Epithelial cell of proximal tubule (primary cell): ENCODE measurements around the gene RAPGEF1. TPM values are rescaled to one million over a fixed set of nuclear protein-coding genes. Genes with fewer than 3 reads are reported as not detected.

Source experiments
- DNase-seq: peaks from one replicate; pipeline ENCODE4 v3.0.0-alpha.2; 2011; ENCODE audit warnings: low read depth
- H3K4me3 ChIP-seq: 2 replicates; pipeline ENCODE4 v1.5.1; 2011; ENCODE audit warnings: low read depth, mild to moderate bottlenecking, low read length
- CTCF ChIP-seq: conservative IDR thresholded peaks from 2 replicates; pipeline ENCODE4 v1.5.1; 2012; ENCODE audit warnings: low read depth, mild to moderate bottlenecking, low read length
- total RNA-seq: library from RNA; depleted of rRNA; stranded (reverse); fragments of >200 nt; gene quantifications from 2 replicates; pipeline ENCODE4 v1.2.3, GENCODE V29; 2015

RAPGEF1 gene
- total RNA-seq, 1 donor from 2014 or later = 34.8 TPM

- no peak overlapping the region for H3K4me3 ChIP-seq
- no peak for TF ChIP-seq CTCF
- DNase-seq = no peak
Observed at GRCh38 chr9:131627648-131628458, 112.0 kb downstream of the RAPGEF1 start.

- no peak for TF ChIP-seq CTCF
- no peak overlapping the region for H3K4me3 ChIP-seq
- no peak for DNase-seq
Observed at GRCh38 chr9:131627326-131627647, 112.6 kb downstream of the RAPGEF1 start.

GRCh38 chr9:131625790-131626670 lies 113.8 kb downstream of the RAPGEF1 start:
- H3K4me3 ChIP-seq = no peak overlapping the region
- no peak for TF ChIP-seq CTCF
- DNase-seq = no peak

- no peak for TF ChIP-seq CTCF
- no peak for DNase-seq
Observed at GRCh38 chr9:131625508-131625787, 114.4 kb downstream of the RAPGEF1 start.

GRCh38 chr9:131624636-131625507 lies 115.0 kb downstream of the RAPGEF1 start:
- no peak overlapping the region for H3K4me3 ChIP-seq
- TF ChIP-seq CTCF = no peak
- DNase-seq = no peak

More at GRCh38 chr9:131625508-131625787, 114.4 kb downstream of the RAPGEF1 start:
- H3K4me3 ChIP-seq = no peak overlapping the region

- no peak for TF ChIP-seq CTCF
- no peak overlapping the region for H3K4me3 ChIP-seq
- DNase-seq = no peak
Observed at GRCh38 chr9:131623655-131624330, 116.1 kb downstream of the RAPGEF1 start.
